GM23338 (cell line): ENCODE results near the gene FAM76A. TPM values are rescaled to one million over a fixed set of nuclear protein-coding genes. Genes with fewer than 3 reads are reported as not detected.
"Not testable (repeated sequence)": the region's sequence is repeated elsewhere in the genome, so short reads cannot be mapped to it uniquely, and the experiment has no call there.

Source experiments
- ATAC-seq: fragments of 200-7000 bp; cut with Tn5 transposase; 3 replicates; pipeline ENCODE4 v1.9.1; 2020
- DNase-seq: peaks from one replicate; pipeline ENCODE4 v3.0.0-alpha.2; 2015; ENCODE audit warnings: low spot score
- H2AFZ ChIP-seq: fragments of 200-600 bp; sonication (generic); 2 replicates; pipeline ENCODE4 v1.8.0; 2016; ENCODE audit warnings: antibody characterized with exemption, mild to moderate bottlenecking, moderate library complexity
- H3F3A ChIP-seq: fragments of 200-600 bp; sonication (generic); replicated peaks from 2 replicates; pipeline ENCODE4 v1.8.0; 2017; ENCODE audit warnings: antibody characterized with exemption, mixed run types, low read depth
- H3K27ac ChIP-seq: fragments of 200-600 bp; sonication (generic); 2 replicates; pipeline ENCODE4 v1.6.1; 2016; ENCODE audit warnings: low read depth
- H3K27me3 ChIP-seq: fragments of 200-600 bp; sonication (generic); 2 replicates; pipeline ENCODE4 v1.8.0; 2016; ENCODE audit warnings: mild to moderate bottlenecking, mixed run types, moderate library complexity; ENCODE audit not compliant: insufficient read depth
- H3K36me3 ChIP-seq: fragments of 200-600 bp; sonication (generic); 2 replicates; pipeline ENCODE4 v1.8.0; 2016; ENCODE audit warnings: mild to moderate bottlenecking; ENCODE audit not compliant: insufficient read depth
- H3K4me1 ChIP-seq: fragments of 200-600 bp; sonication (generic); 2 replicates; pipeline ENCODE4 v1.8.0; 2016; ENCODE audit warnings: mild to moderate bottlenecking, moderate library complexity; ENCODE audit not compliant: insufficient read depth
- H3K4me2 ChIP-seq: fragments of 200-600 bp; sonication (generic); 2 replicates; pipeline ENCODE4 v1.7.1; 2017; ENCODE audit warnings: mixed run types
- H3K4me3 ChIP-seq: fragments of 200-600 bp; sonication (generic); 2 replicates; pipeline ENCODE4 v1.6.1; 2016; ENCODE audit warnings: mixed run types
- H3K79me2 ChIP-seq: fragments of 200-600 bp; sonication (generic); replicated peaks from 2 replicates; pipeline ENCODE4 v1.8.0; 2017; ENCODE audit warnings: mild to moderate bottlenecking; ENCODE audit not compliant: insufficient read depth
- H3K9me2 ChIP-seq: fragments of 200-600 bp; sonication (generic); 2 replicates; pipeline ENCODE4 v1.8.0; 2017; ENCODE audit not compliant: insufficient read depth
- H4K20me1 ChIP-seq: fragments of 200-600 bp; sonication (generic); replicated peaks from 2 replicates; pipeline ENCODE4 v1.8.0; 2017; ENCODE audit warnings: mild to moderate bottlenecking; ENCODE audit not compliant: insufficient read depth
- H3K27ac Mint-ChIP-seq: 2 replicates; pipeline ENCODE4 v1.8.0; 2020; ENCODE audit warnings: inconsistent platforms, mild to moderate bottlenecking, moderate library complexity, mixed read lengths
- H3K27me3 Mint-ChIP-seq: 3 replicates; pipeline ENCODE4 v1.8.0; 2022; ENCODE audit warnings: low read depth, mild to moderate bottlenecking, moderate library complexity, mixed read lengths, inconsistent platforms; ENCODE audit not compliant: insufficient read depth, poor library complexity
- H3K36me3 Mint-ChIP-seq: 3 replicates; pipeline ENCODE4 v1.8.0; 2021; ENCODE audit warnings: low read depth, mild to moderate bottlenecking, inconsistent platforms, moderate library complexity, mixed read lengths
- H3K4me1 Mint-ChIP-seq: 3 replicates; pipeline ENCODE4 v1.8.0; 2020; ENCODE audit warnings: mild to moderate bottlenecking, inconsistent platforms, mixed read lengths
- H3K4me3 Mint-ChIP-seq: 3 replicates; pipeline ENCODE4 v1.8.0; 2021; ENCODE audit warnings: moderate library complexity, mild to moderate bottlenecking, inconsistent platforms, mixed read lengths
- H3K9me3 Mint-ChIP-seq: 3 replicates; pipeline ENCODE4 v1.8.0; 2020; ENCODE audit warnings: moderate library complexity, mild to moderate bottlenecking, inconsistent platforms, mixed read lengths
- EZH2phosphoT487 ChIP-seq: fragments of 200-600 bp; sonication (generic); IDR thresholded peaks from one replicate; pipeline ENCODE4 v1.8.1; 2018; ENCODE audit warnings: antibody characterized with exemption; ENCODE audit not compliant: unreplicated experiment
- NANOG ChIP-seq: IDR thresholded peaks from 2 replicates; pipeline ENCODE4 v1.6.1; 2016; ENCODE audit warnings: antibody characterized with exemption, borderline replicate concordance
- polyA plus RNA-seq: library from polyadenylated mRNA; unstranded; fragments of >200 nt; fragmentation: Nextera tagmentation; extraction: Ambion mirVana; gene quantifications from 2 replicates; pipeline ENCODE4 v1.2.1, GENCODE V29; 2016
- total RNA-seq: library from RNA; depleted of rRNA; stranded (reverse); fragments of >200 nt; shearing (Covaris generic); gene quantifications from 2 replicates; pipeline ENCODE4 v1.2.3, GENCODE V29; 2014
- TF ChIP-seq, protein P1 (sequence below), 2 experiments: fragments of 200-600 bp in 1 of 2; sonication (generic) in 1 of 2; conservative IDR thresholded peaks; 2 replicates each; pipeline versions ENCODE4 v1.5.1 to v1.6.1; 2016 to 2017; ENCODE audit warnings: antibody characterized with exemption in 2 of 2, low read depth in 2 of 2, mild to moderate bottlenecking in 2 of 2, moderate library complexity in 1 of 2
- TF ChIP-seq, protein P2 (sequence below): IDR thresholded peaks from one replicate; pipeline ENCODE4 v1.6.1; 2018; ENCODE audit warnings: antibody characterized with exemption; ENCODE audit not compliant: unreplicated experiment
- TF ChIP-seq, protein P3 (sequence below): IDR thresholded peaks from 2 replicates; pipeline ENCODE4 v1.6.1; 2016; ENCODE audit warnings: antibody characterized with exemption

The FAM76A gene
- total and polyA plus RNA-seq, 2 experiments from 2014 or later: 12.5 to 13.8 TPM

DNA sequence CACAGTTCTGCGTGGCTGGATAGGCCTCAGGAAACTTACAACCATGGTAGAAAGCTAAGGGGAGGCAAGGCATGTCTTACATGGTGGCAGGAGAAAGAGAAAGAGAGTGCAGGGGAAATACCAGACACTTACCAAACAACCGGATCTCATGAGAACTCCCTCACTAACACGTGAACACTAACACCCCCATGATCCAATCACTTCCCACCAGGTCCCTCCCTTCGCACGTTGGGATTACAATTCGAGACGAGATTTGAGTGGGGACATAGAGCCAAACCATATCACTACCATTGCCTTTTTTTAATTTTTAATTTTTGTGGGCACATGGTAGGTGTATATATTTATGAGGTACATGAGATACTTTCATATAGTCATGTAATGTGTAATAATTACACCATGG lies 81.0 kb downstream of the FAM76A start:
- Histone ChIP-seq H3K27me3 (no peaks in the 10 kb centered on the region), H3K4me3 (no peak overlapping the region), H3K4me2 (no peak overlapping the region), H3F3A (no peaks in the 10 kb centered on the region), H3K9me2 (no peaks in the 10 kb centered on the region), H3K36me3 (no peaks in the 10 kb centered on the region), H4K20me1 (no peaks in the 10 kb centered on the region), H3K79me2 (no peaks in the 10 kb centered on the region), H3K4me1 (peaks cover 6% of the 10 kb centered on the region), H2AFZ (no peak overlapping the region), H3K27ac (0 out of 2 replicates have a peak overlapping the region, but pooled peaks have one; percentile 29)
- Mint-ChIP-seq H3K36me3 (peaks cover 13% of the 10 kb centered on the region; the same call in 2 of the 3 replicates), H3K4me1 (peaks cover 15% of the 10 kb centered on the region), H3K9me3 (no peaks in the 10 kb centered on the region; the same call in 2 of the 3 replicates), H3K4me3 (peak overlapping the region; percentile 32; the same call in 1 of the 3 replicates), H3K27me3 (no peaks in the 10 kb centered on the region), H3K27ac (peak overlapping the region; percentile 93)
- DNase-seq (no peak), ATAC-seq (no peak)
- TF ChIP-seq, protein P1, sequence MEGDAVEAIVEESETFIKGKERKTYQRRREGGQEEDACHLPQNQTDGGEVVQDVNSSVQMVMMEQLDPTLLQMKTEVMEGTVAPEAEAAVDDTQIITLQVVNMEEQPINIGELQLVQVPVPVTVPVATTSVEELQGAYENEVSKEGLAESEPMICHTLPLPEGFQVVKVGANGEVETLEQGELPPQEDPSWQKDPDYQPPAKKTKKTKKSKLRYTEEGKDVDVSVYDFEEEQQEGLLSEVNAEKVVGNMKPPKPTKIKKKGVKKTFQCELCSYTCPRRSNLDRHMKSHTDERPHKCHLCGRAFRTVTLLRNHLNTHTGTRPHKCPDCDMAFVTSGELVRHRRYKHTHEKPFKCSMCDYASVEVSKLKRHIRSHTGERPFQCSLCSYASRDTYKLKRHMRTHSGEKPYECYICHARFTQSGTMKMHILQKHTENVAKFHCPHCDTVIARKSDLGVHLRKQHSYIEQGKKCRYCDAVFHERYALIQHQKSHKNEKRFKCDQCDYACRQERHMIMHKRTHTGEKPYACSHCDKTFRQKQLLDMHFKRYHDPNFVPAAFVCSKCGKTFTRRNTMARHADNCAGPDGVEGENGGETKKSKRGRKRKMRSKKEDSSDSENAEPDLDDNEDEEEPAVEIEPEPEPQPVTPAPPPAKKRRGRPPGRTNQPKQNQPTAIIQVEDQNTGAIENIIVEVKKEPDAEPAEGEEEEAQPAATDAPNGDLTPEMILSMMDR (conservative IDR thresholded peaks at IDR 0.05; ENCODE audit: low read depth in 2 of 2): no peak
- TF ChIP-seq NANOG: no peak
- TF ChIP-seq, protein P2, sequence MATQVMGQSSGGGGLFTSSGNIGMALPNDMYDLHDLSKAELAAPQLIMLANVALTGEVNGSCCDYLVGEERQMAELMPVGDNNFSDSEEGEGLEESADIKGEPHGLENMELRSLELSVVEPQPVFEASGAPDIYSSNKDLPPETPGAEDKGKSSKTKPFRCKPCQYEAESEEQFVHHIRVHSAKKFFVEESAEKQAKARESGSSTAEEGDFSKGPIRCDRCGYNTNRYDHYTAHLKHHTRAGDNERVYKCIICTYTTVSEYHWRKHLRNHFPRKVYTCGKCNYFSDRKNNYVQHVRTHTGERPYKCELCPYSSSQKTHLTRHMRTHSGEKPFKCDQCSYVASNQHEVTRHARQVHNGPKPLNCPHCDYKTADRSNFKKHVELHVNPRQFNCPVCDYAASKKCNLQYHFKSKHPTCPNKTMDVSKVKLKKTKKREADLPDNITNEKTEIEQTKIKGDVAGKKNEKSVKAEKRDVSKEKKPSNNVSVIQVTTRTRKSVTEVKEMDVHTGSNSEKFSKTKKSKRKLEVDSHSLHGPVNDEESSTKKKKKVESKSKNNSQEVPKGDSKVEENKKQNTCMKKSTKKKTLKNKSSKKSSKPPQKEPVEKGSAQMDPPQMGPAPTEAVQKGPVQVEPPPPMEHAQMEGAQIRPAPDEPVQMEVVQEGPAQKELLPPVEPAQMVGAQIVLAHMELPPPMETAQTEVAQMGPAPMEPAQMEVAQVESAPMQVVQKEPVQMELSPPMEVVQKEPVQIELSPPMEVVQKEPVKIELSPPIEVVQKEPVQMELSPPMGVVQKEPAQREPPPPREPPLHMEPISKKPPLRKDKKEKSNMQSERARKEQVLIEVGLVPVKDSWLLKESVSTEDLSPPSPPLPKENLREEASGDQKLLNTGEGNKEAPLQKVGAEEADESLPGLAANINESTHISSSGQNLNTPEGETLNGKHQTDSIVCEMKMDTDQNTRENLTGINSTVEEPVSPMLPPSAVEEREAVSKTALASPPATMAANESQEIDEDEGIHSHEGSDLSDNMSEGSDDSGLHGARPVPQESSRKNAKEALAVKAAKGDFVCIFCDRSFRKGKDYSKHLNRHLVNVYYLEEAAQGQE: no peak

DNA sequence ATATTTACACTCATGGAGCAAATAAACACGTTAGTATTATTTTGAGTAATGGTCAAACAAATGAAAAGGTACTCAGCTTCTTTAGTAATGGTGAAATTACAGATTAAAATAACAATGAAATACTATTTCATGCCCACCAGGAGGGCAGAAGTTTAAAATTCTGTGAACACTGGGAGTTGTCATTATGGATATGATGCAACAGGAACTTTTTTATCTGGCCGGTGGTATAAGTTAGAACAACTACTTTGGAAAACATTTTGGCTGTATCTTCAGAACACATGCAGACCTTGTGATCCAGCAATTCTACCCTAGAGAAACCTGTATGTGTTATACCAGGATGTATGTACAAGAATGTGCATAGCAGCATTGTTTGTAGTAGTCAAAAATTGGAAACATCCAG lies 81.6 kb downstream of the FAM76A start:
- peak overlapping the region; percentile 35; the same call in 1 of the 3 replicates for H3K4me3 Mint-ChIP-seq
- H3F3A ChIP-seq: no peaks in the 10 kb centered on the region
- H3K4me1 ChIP-seq: peaks cover 6% of the 10 kb centered on the region
- no peaks in the 10 kb centered on the region for H4K20me1 ChIP-seq
- H3K27ac Mint-ChIP-seq: peak overlapping the region; percentile 92
- H3K27me3 ChIP-seq: no peaks in the 10 kb centered on the region
- H3K4me1 Mint-ChIP-seq: peaks cover 15% of the 10 kb centered on the region
- DNase-seq (peak; percentile 28), ATAC-seq (no peak)
- peaks cover 13% of the 10 kb centered on the region; the same call in 2 of the 3 replicates for H3K36me3 Mint-ChIP-seq
- peak overlapping the region; percentile 13; the same call in 1 of the 2 replicates for H3K4me2 ChIP-seq
- TF ChIP-seq NANOG (peak; percentile 83), EZH2phosphoT487 (no peak)
- TF ChIP-seq, protein P3, sequence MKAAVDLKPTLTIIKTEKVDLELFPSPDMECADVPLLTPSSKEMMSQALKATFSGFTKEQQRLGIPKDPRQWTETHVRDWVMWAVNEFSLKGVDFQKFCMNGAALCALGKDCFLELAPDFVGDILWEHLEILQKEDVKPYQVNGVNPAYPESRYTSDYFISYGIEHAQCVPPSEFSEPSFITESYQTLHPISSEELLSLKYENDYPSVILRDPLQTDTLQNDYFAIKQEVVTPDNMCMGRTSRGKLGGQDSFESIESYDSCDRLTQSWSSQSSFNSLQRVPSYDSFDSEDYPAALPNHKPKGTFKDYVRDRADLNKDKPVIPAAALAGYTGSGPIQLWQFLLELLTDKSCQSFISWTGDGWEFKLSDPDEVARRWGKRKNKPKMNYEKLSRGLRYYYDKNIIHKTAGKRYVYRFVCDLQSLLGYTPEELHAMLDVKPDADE: no peak
- no peak overlapping the region for H2AFZ ChIP-seq
- no peaks in the 10 kb centered on the region for H3K79me2 ChIP-seq
- no peak overlapping the region for H3K4me3 ChIP-seq
- no peaks in the 10 kb centered on the region for H3K27me3 Mint-ChIP-seq
- no peaks in the 10 kb centered on the region for H3K9me2 ChIP-seq
- no peaks in the 10 kb centered on the region; the same call in 2 of the 3 replicates for H3K9me3 Mint-ChIP-seq
- H3K36me3 ChIP-seq: no peaks in the 10 kb centered on the region
- peak overlapping the region; percentile 29; the same call in 1 of the 2 replicates for H3K27ac ChIP-seq

DNA sequence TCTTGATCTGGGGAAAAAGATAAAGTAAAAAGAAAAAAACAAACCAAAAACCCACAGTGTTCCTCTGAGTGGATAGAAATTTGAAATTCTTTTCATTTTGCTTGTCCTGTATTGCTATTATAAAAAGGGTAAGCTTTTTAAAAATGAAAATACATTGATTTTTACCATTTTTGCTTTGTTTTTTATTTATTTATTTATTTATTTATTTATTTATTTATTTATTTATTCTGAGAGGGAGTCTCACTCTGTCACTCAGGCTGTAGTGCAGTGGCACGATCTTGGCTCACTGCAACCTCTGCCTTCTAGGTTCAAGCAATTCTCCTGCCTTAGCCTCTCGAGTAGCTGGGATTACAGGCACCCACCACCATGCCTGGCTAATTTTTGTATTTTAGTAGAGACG lies 82.4 kb downstream of the FAM76A start:
- H3K27me3 ChIP-seq, H3K36me3 ChIP-seq, ATAC-seq, DNase-seq, H3K27me3 Mint-ChIP-seq, H4K20me1 ChIP-seq, H2AFZ ChIP-seq, H3K9me2 ChIP-seq, H3K4me1 ChIP-seq, H3K4me2 ChIP-seq, H3K4me3 Mint-ChIP-seq, H3K79me2 ChIP-seq, H3K9me3 Mint-ChIP-seq, H3K4me3 ChIP-seq, H3F3A ChIP-seq: not testable (repeated sequence)
- Mint-ChIP-seq H3K27ac (peak overlapping the region; percentile 92), H3K4me1 (peaks cover 15% of the 10 kb centered on the region), H3K36me3 (peaks cover 13% of the 10 kb centered on the region; the same call in 2 of the 3 replicates)
- peak overlapping the region; percentile 29; the same call in 1 of the 2 replicates for H3K27ac ChIP-seq
